GM23338 (cell line): ENCODE measurements around the gene FOXN1. TPM values are rescaled to one million over a fixed set of nuclear protein-coding genes. Genes with fewer than 3 reads are reported as not detected.

Source experiments
- ATAC-seq: fragments of 200-7000 bp; cut with Tn5 transposase; 3 replicates; pipeline ENCODE4 v1.9.1; 2020
- DNase-seq: peaks from one replicate; pipeline ENCODE4 v3.0.0-alpha.2; 2015; ENCODE audit warnings: low spot score
- H2AFZ ChIP-seq: fragments of 200-600 bp; sonication (generic); 2 replicates; pipeline ENCODE4 v1.8.0; 2016; ENCODE audit warnings: antibody characterized with exemption, mild to moderate bottlenecking, moderate library complexity
- H3F3A ChIP-seq: fragments of 200-600 bp; sonication (generic); replicated peaks from 2 replicates; pipeline ENCODE4 v1.8.0; 2017; ENCODE audit warnings: antibody characterized with exemption, mixed run types, low read depth
- H3K27ac ChIP-seq: fragments of 200-600 bp; sonication (generic); 2 replicates; pipeline ENCODE4 v1.6.1; 2016; ENCODE audit warnings: low read depth
- H3K27me3 ChIP-seq: fragments of 200-600 bp; sonication (generic); 2 replicates; pipeline ENCODE4 v1.8.0; 2016; ENCODE audit warnings: mild to moderate bottlenecking, mixed run types, moderate library complexity; ENCODE audit not compliant: insufficient read depth
- H3K36me3 ChIP-seq: fragments of 200-600 bp; sonication (generic); 2 replicates; pipeline ENCODE4 v1.8.0; 2016; ENCODE audit warnings: mild to moderate bottlenecking; ENCODE audit not compliant: insufficient read depth
- H3K4me1 ChIP-seq: fragments of 200-600 bp; sonication (generic); 2 replicates; pipeline ENCODE4 v1.8.0; 2016; ENCODE audit warnings: mild to moderate bottlenecking, moderate library complexity; ENCODE audit not compliant: insufficient read depth
- H3K4me2 ChIP-seq: fragments of 200-600 bp; sonication (generic); 2 replicates; pipeline ENCODE4 v1.7.1; 2017; ENCODE audit warnings: mixed run types
- H3K4me3 ChIP-seq: fragments of 200-600 bp; sonication (generic); 2 replicates; pipeline ENCODE4 v1.6.1; 2016; ENCODE audit warnings: mixed run types
- H3K79me2 ChIP-seq: fragments of 200-600 bp; sonication (generic); replicated peaks from 2 replicates; pipeline ENCODE4 v1.8.0; 2017; ENCODE audit warnings: mild to moderate bottlenecking; ENCODE audit not compliant: insufficient read depth
- H3K9me2 ChIP-seq: fragments of 200-600 bp; sonication (generic); 2 replicates; pipeline ENCODE4 v1.8.0; 2017; ENCODE audit not compliant: insufficient read depth
- H4K20me1 ChIP-seq: fragments of 200-600 bp; sonication (generic); replicated peaks from 2 replicates; pipeline ENCODE4 v1.8.0; 2017; ENCODE audit warnings: mild to moderate bottlenecking; ENCODE audit not compliant: insufficient read depth
- H3K27ac Mint-ChIP-seq: 2 replicates; pipeline ENCODE4 v1.8.0; 2020; ENCODE audit warnings: inconsistent platforms, mild to moderate bottlenecking, moderate library complexity, mixed read lengths
- H3K27me3 Mint-ChIP-seq: 3 replicates; pipeline ENCODE4 v1.8.0; 2022; ENCODE audit warnings: low read depth, mild to moderate bottlenecking, moderate library complexity, mixed read lengths, inconsistent platforms; ENCODE audit not compliant: insufficient read depth, poor library complexity
- H3K36me3 Mint-ChIP-seq: 3 replicates; pipeline ENCODE4 v1.8.0; 2021; ENCODE audit warnings: low read depth, mild to moderate bottlenecking, inconsistent platforms, moderate library complexity, mixed read lengths
- H3K4me1 Mint-ChIP-seq: 3 replicates; pipeline ENCODE4 v1.8.0; 2020; ENCODE audit warnings: mild to moderate bottlenecking, inconsistent platforms, mixed read lengths
- H3K4me3 Mint-ChIP-seq: 3 replicates; pipeline ENCODE4 v1.8.0; 2021; ENCODE audit warnings: moderate library complexity, mild to moderate bottlenecking, inconsistent platforms, mixed read lengths
- H3K9me3 Mint-ChIP-seq: 3 replicates; pipeline ENCODE4 v1.8.0; 2020; ENCODE audit warnings: moderate library complexity, mild to moderate bottlenecking, inconsistent platforms, mixed read lengths
- CREB1 ChIP-seq: fragments of 250-450 bp; sonication (Bioruptor Pico); IDR thresholded peaks from 2 replicates; pipeline ENCODE4 v1.5.0; 2020; ENCODE audit warnings: low read depth, mild to moderate bottlenecking, moderate library complexity
- CTCF ChIP-seq, 2 experiments: fragments of 200-600 bp in 1 of 2; sonication (generic) in 1 of 2; conservative IDR thresholded peaks; 2 replicates each; pipeline versions ENCODE4 v1.5.1 to v1.6.1; 2016 to 2017; ENCODE audit warnings: antibody characterized with exemption in 2 of 2, low read depth in 2 of 2, mild to moderate bottlenecking in 2 of 2, moderate library complexity in 1 of 2
- ETS1 ChIP-seq: IDR thresholded peaks from 2 replicates; pipeline ENCODE4 v1.6.1; 2016; ENCODE audit warnings: antibody characterized with exemption
- EZH2phosphoT487 ChIP-seq: fragments of 200-600 bp; sonication (generic); IDR thresholded peaks from one replicate; pipeline ENCODE4 v1.8.1; 2018; ENCODE audit warnings: antibody characterized with exemption; ENCODE audit not compliant: unreplicated experiment
- NANOG ChIP-seq: IDR thresholded peaks from 2 replicates; pipeline ENCODE4 v1.6.1; 2016; ENCODE audit warnings: antibody characterized with exemption, borderline replicate concordance
- POLR2AphosphoS5 ChIP-seq: IDR thresholded peaks from 2 replicates; pipeline ENCODE4 v1.6.1; 2016; ENCODE audit warnings: antibody characterized with exemption, low read depth
- STAT1 ChIP-seq: IDR thresholded peaks from one replicate; pipeline ENCODE4 v1.6.1; 2016; ENCODE audit warnings: antibody characterized with exemption; ENCODE audit not compliant: unreplicated experiment
- ZNF114 ChIP-seq: fragments of 250-450 bp; sonication (Bioruptor Pico); IDR thresholded peaks from 2 replicates; pipeline ENCODE4 v1.5.0; 2020; ENCODE audit warnings: mild to moderate bottlenecking, moderate library complexity
- ZNF331 ChIP-seq: fragments of 250-450 bp; sonication (Bioruptor Pico); IDR thresholded peaks from 2 replicates; pipeline ENCODE4 v1.5.0; 2020; ENCODE audit warnings: low read depth, mild to moderate bottlenecking, moderate library complexity
- ZNF462 ChIP-seq: fragments of 250-450 bp; sonication (Bioruptor Pico); IDR thresholded peaks from 2 replicates; pipeline ENCODE4 v1.5.0; 2020; ENCODE audit warnings: mild to moderate bottlenecking, moderate library complexity
- polyA plus RNA-seq: library from polyadenylated mRNA; unstranded; fragments of >200 nt; fragmentation: Nextera tagmentation; extraction: Ambion mirVana; gene quantifications from 2 replicates; pipeline ENCODE4 v1.2.1, GENCODE V29; 2016
- total RNA-seq: library from RNA; depleted of rRNA; stranded (reverse); fragments of >200 nt; shearing (Covaris generic); gene quantifications from 2 replicates; pipeline ENCODE4 v1.2.3, GENCODE V29; 2014

Gene FOXN1
- total and polyA plus RNA-seq, 2 experiments from 2014 or later, result not detected

DNA sequence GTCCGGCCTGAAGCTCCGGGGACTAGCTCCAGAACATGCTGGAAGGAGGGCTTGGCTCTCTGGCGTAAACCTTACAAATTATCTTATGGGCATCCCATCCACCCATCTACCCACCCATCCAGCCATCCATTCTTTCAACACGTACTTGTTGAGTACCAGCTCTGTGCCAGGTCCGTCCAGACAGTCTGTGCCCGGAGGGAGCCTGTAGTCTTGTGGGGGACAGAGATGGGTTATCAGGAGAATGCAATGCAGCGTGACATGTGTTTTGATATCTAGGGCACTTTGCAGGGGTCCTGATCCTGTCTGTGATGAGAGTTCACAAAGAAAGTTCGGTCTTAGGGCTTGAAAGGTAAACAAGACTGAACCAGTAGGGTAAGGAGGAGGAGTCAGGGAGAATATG, 36.8 kb upstream of the FOXN1 start:
- ATAC-seq (no peak), DNase-seq (no peak)
- H4K20me1 ChIP-seq, result no peaks in the 10 kb centered on the region
- no peaks in the 10 kb centered on the region for H3K79me2 ChIP-seq
- no peak overlapping the region for H3K4me3 ChIP-seq
- Mint-ChIP-seq H3K4me1 (peaks cover 6% of the 10 kb centered on the region), H3K4me3 (no peak overlapping the region), H3K27ac (no peak overlapping the region), H3K27me3 (peaks cover 16% of the 10 kb centered on the region), H3K9me3 (no peaks in the 10 kb centered on the region), H3K36me3 (no peaks in the 10 kb centered on the region)
- H2AFZ ChIP-seq, result 0 out of 2 replicates have a peak overlapping the region, but pooled peaks have one; percentile 7
- no peak overlapping the region for H3K27ac ChIP-seq
- H3F3A ChIP-seq, result no peaks in the 10 kb centered on the region
- no peak overlapping the region for H3K4me2 ChIP-seq
- no peak for TF ChIP-seq CREB1 (CRISPR knock-in tag)
- no peak for TF ChIP-seq EZH2phosphoT487
- TF ChIP-seq NANOG, result no peak
- no peak for TF ChIP-seq CTCF (conservative IDR thresholded peaks at IDR 0.05; ENCODE audit: low read depth in 2 of 2)
- no peaks in the 10 kb centered on the region for H3K27me3 ChIP-seq
- no peaks in the 10 kb centered on the region for H3K4me1 ChIP-seq
- H3K9me2 ChIP-seq, result no peaks in the 10 kb centered on the region; the same call in 1 of the 2 replicates
- H3K36me3 ChIP-seq, result no peaks in the 10 kb centered on the region

DNA sequence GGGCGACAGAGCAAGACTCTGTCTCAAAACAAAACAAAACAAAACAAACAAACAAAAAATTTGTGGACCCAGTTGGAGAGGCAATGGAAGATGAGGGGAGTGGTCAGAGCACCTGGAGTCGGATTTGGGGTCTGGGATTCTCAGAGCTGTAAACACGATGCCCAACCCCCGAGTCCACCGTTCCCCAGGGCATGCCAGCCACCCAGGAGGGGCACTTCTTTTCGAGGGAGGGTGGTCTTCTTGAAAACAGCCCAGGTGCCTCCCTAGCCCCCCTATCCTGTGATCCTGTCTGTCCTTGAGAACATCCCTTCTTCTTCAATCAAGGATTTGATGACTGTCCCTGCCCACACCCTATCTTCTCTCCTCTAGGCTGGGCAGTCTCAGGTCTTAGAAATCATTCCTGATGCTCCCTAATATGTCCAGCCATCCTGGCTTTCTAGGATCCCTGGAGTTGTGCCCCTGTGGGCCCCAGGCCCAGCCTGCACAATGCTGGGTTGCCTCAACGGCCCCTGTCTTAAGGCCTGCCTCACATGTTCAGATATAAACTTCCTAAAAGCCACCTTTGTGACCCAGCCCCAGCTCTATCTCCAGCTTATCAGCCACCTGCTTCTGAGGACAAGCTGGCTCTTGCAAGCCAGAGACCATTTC, 35.8 kb upstream of the FOXN1 start:
- H2AFZ ChIP-seq, result peak overlapping the region; percentile 47; the same call in 1 of the 2 replicates
- H3K9me2 ChIP-seq, result no peaks in the 10 kb centered on the region
- Mint-ChIP-seq H3K4me3 (no peak overlapping the region), H3K36me3 (no peaks in the 10 kb centered on the region), H3K4me1 (peaks cover 6% of the 10 kb centered on the region), H3K27ac (no peak overlapping the region), H3K27me3 (peaks cover 17% of the 10 kb centered on the region), H3K9me3 (no peaks in the 10 kb centered on the region)
- ATAC-seq (no peak), DNase-seq (no peak)
- H3K79me2 ChIP-seq, result no peaks in the 10 kb centered on the region
- H4K20me1 ChIP-seq, result no peaks in the 10 kb centered on the region
- H3K27me3 ChIP-seq, result no peaks in the 10 kb centered on the region
- H3K27ac ChIP-seq, result no peak overlapping the region
- H3K36me3 ChIP-seq, result no peaks in the 10 kb centered on the region
- H3F3A ChIP-seq, result no peaks in the 10 kb centered on the region
- no peak overlapping the region for H3K4me2 ChIP-seq
- H3K4me1 ChIP-seq, result no peaks in the 10 kb centered on the region
- H3K4me3 ChIP-seq, result no peak overlapping the region
- TF ChIP-seq STAT1 (no peak), ZNF462 (CRISPR knock-in tag) (no peak), CREB1 (CRISPR knock-in tag) (no peak), ZNF331 (CRISPR knock-in tag) (no peak), ZNF114 (CRISPR knock-in tag) (no peak), NANOG (no peak), ETS1 (no peak), POLR2AphosphoS5 (no peak), CTCF (conservative IDR thresholded peaks at IDR 0.05; ENCODE audit: low read depth in 2 of 2) (no peak)
